Epidermal melanocyte (primary cell): Measurements from ENCODE around the gene XRCC6.
"Not testable (repeated sequence)": the region's sequence is repeated elsewhere in the genome, so short reads cannot be mapped to it uniquely, and the experiment has no call there.

ENCODE experiments used
- DNase-seq: peaks from one replicate; pipeline ENCODE4 v3.0.0; 2011; ENCODE audit warnings: low spot score; ENCODE audit not compliant: insufficient read length

The XRCC6 gene

DNA sequence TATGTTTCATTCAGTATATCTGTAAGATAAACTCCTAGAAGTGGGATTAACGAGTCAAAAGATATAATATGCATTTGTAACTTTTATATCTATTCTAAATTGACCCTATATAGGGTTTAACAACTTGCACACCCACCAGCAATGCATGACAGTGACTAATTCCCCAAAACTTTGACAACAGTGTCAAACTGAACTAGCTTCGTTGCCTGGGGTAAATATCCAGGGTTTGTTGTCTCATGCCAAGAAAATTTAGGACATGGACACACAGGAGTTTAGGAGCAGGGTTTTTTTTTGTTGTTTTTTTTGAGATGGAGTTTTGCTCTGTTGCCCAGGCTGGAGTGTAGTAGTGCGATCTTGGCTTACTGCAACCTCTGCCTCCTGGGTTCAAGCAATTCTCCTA lies 62.5 kb downstream of the XRCC6 start:
- no peak for DNase-seq

DNA sequence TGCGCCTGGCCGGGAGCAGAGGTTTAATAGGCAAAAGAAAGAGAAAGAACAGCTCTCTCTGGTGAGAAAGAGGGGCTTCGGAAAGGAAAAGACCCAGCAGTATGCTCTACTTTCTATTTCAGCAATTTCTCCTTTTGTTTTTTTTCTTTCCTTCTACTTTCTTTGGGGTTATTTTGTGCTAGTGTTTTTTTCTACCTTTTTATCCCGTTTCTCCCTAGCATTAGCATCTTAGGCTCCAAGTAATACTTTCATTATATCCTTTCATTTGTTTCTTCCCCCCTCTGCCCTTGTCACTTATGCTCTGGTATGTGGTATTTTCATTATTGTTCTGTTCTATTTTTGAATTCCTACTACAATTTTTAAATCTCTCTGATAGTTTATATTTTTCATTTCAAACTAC lies 63.1 kb downstream of the XRCC6 start:
- no peak for DNase-seq

DNA sequence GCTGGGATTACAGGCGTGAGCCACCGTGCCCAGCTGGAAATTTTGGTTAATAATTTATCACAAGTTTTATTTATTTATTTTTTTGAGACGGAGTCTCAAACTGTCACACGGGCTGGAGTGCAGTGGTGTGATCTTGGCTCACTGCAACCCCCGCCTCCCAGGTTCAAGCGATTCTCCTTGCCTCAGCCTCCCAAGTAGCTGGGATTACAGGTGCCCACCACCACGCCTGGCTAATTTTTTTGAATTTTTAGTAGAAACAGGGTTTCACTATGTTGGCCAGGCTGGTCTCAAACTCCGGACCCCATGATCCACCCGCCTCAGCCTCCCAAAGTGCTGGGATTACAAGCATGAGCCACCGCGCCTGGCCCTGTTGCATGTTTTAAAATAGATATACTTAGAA lies 65.8 kb downstream of the XRCC6 start:
- DNase-seq: not testable (repeated sequence)

DNA sequence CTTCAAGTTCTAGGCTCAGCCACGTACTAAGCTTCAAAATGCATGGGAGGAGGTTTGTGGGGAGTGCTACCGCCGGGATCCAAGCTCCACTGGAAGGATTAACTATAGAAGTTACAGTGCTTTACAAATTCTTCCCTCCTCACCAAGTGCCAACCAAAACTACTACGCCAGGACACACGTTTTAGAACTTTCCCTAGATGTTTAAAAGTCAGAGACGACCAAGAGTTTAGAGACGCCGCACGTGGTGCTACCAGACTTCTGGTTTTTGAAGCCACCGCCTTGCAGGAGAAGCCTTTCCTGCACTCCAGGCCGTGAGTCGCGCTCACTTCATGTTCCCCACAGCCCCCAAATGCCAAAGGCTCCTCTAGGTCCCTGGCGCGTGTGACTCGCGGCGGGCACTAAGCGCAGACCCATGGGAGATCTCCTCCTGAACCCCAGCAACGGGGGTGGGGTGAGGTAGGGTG lies 66.8 kb downstream of the XRCC6 start:
- DNase-seq: no peak

DNA sequence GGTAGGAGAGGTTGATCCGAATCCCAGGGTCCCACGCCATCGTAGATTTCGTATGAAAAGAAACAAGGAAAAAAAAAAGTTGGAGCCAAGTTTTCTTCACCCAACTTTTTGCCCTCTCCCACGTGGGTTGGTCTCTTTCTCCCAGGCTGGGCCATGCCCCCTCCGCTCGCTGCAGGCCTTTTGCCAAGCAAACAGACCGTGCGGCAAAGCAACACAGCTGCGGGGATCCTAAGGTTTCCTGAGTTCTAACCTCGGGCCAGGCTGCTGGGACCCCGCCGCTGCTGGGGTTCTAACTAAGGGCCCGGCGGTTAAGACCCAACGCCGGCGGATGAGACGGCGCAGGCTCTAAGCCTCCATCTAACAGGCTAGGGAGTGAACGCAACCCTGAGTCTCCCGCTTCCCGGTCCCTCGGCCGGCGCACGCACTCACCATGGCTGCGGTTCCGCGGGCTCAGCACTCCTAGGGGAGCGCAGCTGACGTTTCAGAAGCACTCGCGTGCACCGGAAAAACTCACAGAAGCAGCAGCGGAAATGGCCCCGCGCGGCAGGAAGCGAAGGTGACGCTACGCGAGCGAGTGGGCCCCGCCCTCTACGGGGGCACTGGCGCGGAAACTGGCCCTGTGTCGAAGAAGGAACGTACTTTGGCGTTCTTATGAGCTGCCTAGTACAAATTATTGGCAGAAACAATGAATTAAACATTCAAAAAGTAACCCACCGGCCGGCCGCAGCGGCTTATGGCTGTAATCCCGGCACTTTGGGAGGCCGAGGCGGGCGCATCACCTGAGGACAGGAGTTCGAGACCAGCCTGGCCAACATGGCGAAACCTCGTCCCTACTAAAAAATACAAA lies 67.5 kb downstream of the XRCC6 start, which contains the start of gene SNU13:
Gene SNU13 (minus strand): TSS at position 503 of the 847 bp plus-strand sequence. CDS start 71 bp downstream, at position 432.
- DNase-seq: peak; percentile 91

DNA sequence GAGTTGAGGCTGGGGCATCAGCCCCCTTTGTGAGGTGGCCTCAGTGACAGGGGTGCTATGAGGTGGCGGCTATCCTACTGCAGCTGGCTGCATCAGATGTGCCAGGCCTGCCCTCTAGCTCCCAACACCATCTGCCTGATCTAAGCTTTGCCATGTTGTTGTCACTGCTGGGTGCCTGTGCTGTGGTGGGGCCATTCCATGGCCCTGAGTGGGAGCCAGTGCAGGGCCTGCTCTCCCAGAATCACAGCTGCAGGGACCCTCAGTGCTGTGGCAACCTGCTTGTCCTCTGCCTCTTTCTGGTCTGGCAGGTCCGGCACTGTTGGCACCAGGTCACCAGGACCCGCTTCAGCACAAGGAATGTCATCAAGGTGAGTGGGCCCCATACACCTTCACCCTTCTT lies 69.4 kb downstream of the XRCC6 start:
- DNase-seq: no peak

DNA sequence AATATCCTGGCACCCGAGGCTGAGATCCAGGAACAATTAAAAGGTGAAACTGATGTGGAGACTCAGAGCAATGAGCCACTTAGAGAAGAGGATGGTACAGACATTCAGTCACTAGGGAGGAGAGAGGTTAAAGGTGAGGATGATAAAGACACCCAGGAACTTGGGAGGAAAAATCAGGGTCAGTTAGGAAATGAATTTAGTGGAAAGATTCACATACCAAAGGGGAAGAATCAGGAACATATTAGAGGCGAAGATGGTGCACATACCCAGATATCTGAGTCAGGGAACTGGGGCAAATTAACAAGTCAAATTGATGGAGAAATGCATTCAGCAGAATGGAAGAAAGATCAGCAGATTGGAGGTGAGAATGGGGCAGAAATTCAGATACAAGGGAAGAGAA lies 74.1 kb downstream of the XRCC6 start:
- no peak for DNase-seq

DNA sequence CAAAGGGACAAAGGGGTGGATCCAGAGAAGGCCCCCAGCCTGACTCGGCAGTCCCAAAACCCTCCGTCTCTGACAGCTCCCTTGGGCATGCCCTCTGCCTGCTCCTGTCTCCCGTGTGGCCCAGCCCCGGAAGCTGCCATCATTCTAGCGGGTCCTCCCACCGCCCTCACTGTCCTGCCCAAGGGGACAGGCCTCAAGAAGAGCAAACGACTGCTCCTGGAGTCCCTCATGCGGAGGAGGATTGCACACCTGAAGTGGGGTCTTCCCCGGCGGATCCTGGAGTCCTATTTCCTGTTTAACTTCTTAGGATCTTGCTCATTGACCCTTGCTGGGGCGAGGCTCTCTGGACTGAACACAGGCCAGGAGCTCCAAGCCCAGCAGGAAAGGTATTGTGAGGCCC lies 75.6 kb downstream of the XRCC6 start:
- no peak for DNase-seq

DNA sequence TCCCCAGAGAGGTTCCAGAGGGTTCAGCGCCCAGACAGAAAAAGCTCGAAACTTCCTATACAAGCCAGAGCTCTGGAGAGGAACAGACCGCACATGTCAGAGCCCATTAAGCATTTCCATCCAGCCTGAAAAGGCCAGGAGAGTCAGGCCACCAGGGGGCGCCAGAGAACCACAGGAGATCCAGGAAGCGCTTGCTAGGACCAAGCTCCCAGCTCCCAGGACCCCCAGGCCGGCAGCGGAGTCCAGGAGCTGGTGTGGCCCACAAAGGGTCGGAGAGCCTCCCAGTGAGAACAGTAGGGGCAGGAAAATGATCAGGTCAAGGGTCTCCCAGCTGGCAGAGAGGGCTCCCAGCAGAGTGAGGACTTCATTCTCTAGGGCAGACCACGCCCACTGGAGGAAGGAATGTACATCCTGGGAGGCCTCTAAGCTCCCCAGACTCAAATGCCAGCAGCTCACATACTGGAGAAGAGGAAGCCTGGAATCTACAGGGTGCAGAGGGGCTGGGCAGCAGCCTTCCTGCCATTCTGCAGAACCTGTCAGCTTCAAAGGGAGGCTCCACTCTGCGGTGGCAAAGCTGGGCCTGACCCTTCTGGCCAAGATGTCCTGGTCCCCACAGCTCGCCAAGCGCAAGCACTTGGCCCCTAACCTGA lies 76.2 kb downstream of the XRCC6 start:
- DNase-seq: peak; percentile 92

DNA sequence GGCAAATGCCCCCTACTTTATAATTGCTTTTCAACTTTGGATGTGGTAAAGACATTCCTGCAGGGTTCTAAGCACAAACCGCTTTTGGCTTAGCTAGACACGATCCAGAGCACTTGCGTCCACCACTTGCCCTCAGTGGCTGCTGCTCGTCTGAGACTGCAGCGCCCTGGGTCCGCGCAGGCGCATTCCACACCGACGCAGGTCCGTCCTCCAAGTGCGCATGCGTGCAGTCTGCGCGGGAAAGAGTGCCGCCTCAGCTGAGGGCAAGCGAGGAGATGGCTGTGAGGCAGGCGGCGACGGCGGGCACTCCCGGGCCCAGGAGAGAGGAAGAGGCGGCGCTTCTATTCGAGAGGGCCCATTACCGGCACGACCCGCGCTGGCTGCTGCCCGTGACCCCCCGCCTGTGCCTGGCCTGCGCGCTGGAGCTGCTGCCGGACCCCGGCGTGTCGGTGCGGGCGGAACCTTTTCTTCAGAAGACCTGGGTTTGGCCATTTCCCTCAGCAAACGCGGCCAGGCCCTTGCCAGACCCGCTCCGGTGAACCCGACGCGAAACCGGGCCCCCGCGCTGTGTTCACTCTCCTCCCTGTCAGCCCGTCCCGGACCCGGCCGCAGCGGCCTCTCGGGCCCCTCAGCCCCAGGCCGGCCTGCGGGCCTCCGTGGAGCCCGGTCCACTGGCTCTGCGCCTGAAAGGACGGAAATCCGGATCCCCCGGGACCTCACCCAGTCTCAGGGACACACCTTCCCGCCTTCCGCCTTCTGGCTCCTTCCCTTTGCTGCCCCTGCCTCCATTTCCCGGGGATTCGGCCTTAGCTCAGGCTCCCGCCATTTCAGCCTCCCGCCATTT lies 78.4 kb downstream of the XRCC6 start, which contains the start of gene MEI1:
Gene MEI1 (plus strand): TSS at position 240 of the 844 bp plus-strand sequence. CDS start 36 bp downstream, at position 276.
- DNase-seq: peak; percentile 72

DNA sequence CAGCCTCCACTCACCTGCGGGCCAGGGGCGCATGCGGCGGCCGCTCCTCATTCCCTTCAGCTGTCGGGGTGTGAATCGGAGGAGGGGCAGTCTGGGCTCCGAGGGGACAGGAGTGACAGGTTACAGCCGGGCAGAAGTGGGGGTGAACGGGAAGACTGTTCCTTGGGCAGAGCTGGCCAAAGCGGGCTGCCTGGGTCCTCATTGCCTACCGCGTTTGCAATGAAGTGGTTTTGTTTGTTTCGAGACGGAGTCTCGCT lies 78.9 kb downstream of the XRCC6 start:
- DNase-seq: no peak

DNA sequence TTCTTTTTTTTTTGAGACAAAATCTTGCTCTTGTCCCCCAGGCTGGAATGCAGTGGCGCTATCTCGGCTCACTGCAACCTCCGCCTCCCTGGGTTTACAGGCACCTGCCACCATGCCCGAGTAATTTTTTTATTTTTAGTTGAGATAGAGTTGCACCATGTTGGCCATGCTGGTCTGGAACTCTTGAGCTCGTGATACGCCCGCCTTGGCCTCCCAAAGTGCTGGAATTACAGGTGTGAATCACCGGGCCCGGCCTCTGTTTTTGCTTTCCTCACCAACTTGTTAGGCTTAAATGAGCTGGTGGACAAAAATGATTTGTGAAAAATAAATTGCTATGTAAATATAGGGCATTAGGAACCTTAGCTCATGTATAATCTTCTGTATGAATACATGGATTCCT lies 81.7 kb downstream of the XRCC6 start:
- DNase-seq: no peak

DNA sequence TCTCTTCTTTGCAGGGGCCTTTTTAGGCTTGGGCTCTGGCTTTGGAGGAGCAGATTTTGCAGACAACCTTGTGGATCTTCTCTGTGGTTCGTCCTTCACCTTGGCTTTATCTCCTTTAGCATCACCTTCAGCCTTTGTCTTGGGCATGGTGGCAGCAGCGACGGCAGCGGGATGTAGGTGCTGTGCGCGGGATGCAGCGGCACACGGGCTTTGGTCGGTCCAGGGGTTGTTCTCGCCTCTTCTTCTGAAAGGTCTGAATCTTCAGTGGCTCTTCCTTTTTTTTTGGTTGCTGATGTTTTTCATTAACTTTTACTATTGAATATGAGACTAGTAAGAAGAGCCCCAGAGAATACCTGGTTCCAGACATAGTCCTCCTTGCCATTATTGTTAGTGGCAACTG lies 88.2 kb downstream of the XRCC6 start:
- DNase-seq: no peak

DNA sequence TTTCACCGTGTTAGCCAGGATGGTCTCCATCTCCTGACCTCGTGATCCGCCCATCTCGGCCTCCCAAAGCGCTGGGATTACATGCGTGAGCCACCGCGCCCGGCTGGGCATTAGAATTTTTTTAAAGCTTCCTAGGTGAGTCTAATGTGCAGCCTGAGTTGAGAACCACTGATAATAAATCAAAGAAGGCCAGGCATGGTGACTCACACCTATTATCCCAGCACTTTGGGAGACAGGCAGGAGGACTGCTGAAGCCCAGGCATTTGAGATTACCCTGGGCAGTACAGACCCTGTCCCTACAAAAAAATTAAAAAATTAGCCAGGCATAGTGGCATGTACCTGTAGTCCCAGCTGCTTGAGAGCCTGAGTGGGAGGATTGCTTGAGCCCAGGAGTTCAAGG lies 91.9 kb downstream of the XRCC6 start:
- DNase-seq: no peak
